Osteoblast (primary cell): ENCODE measurements around the gene IMPDH2. TPM values are rescaled to one million over a fixed set of nuclear protein-coding genes. Genes with fewer than 3 reads are reported as not detected.

ENCODE experiments used
- DNase-seq: peaks from one replicate; pipeline ENCODE4 v3.0.0; 2011; ENCODE audit warnings: low spot score, mixed read lengths; ENCODE audit not compliant: insufficient read length; ENCODE audit errors: missing footprints
- H2AFZ ChIP-seq: 2 replicates; pipeline ENCODE4 v1.6.0; 2011; ENCODE audit warnings: mild to moderate bottlenecking, low read length
- H3K27ac ChIP-seq: 2 replicates; pipeline ENCODE4 v1.5.1; 2011; ENCODE audit warnings: mild to moderate bottlenecking, low read depth, low read length, moderate library complexity
- H3K27me3 ChIP-seq: 2 replicates; pipeline ENCODE4 v1.6.0; 2012; ENCODE audit warnings: mild to moderate bottlenecking, control low read depth, inconsistent platforms, low read length, moderate library complexity; ENCODE audit not compliant: insufficient read depth
- H3K36me3 ChIP-seq: 2 replicates; pipeline ENCODE4 v1.5.1; 2011; ENCODE audit warnings: mild to moderate bottlenecking, low read length, control low read depth, moderate library complexity; ENCODE audit not compliant: insufficient read depth
- H3K4me1 ChIP-seq: 2 replicates; pipeline ENCODE4 v1.5.1; 2011; ENCODE audit warnings: mild to moderate bottlenecking, low read length, control low read depth, moderate library complexity; ENCODE audit not compliant: insufficient read depth
- H3K4me2 ChIP-seq: 2 replicates; pipeline ENCODE4 v1.6.0; 2011; ENCODE audit warnings: mild to moderate bottlenecking, low read length; ENCODE audit not compliant: insufficient read depth
- H3K4me3 ChIP-seq: fragments of 200-600 bp; sonication (generic); 3 replicates; pipeline ENCODE4 v1.5.1; 2012; ENCODE audit warnings: mild to moderate bottlenecking, low read length, inconsistent platforms; ENCODE audit not compliant: insufficient read depth
- H3K79me2 ChIP-seq: 2 replicates; pipeline ENCODE4 v1.6.0; 2012; ENCODE audit warnings: mild to moderate bottlenecking, low read length, control low read depth, inconsistent platforms; ENCODE audit not compliant: insufficient read depth
- H3K9me3 ChIP-seq: 2 replicates; pipeline ENCODE4 v1.5.1; 2011; ENCODE audit warnings: low read depth, low read length, control low read depth
- H4K20me1 ChIP-seq: 2 replicates; pipeline ENCODE4 v1.6.0; 2012; ENCODE audit warnings: mild to moderate bottlenecking, low read length, control low read depth; ENCODE audit not compliant: insufficient read depth
- CTCF ChIP-seq: IDR thresholded peaks from 2 replicates; pipeline ENCODE4 v1.5.1; 2011; ENCODE audit warnings: mild to moderate bottlenecking, low read depth, low read length, moderate library complexity; ENCODE audit errors: extremely low read depth
- total RNA-seq: library from RNA; depleted of rRNA; stranded (reverse); fragments of >200 nt; gene quantifications from 2 replicates; pipeline ENCODE4 v1.2.3, GENCODE V29; 2012

IMPDH2 gene
- total RNA-seq, 1 donor: 273 TPM

- Histone ChIP-seq H2AFZ (no peak overlapping the region), H3K27me3 (no peaks in the 10 kb centered on the region), H4K20me1 (peaks cover 25% of the 10 kb centered on the region), H3K4me2 (no peak overlapping the region), H3K79me2 (peaks cover 38% of the 10 kb centered on the region), H3K4me1 (no peaks in the 10 kb centered on the region), H3K36me3 (peaks cover 55% of the 10 kb centered on the region), H3K27ac (no peak overlapping the region), H3K9me3 (no peaks in the 10 kb centered on the region), H3K4me3 (no peak overlapping the region)
- no peak for DNase-seq
- no peak for TF ChIP-seq CTCF
These were observed 28.1 kb upstream of the IMPDH2 start for GRCh38 chr3:49057268-49057667.

GRCh38 chr3:49054344-49054862, 25.2 kb upstream of the IMPDH2 start:
- Histone ChIP-seq H3K79me2 (peaks cover 42% of the 10 kb centered on the region), H3K27me3 (no peaks in the 10 kb centered on the region), H3K4me2 (no peak overlapping the region), H3K9me3 (no peaks in the 10 kb centered on the region), H3K36me3 (peaks cover 52% of the 10 kb centered on the region), H4K20me1 (peaks cover 24% of the 10 kb centered on the region), H3K4me1 (no peaks in the 10 kb centered on the region), H3K4me3 (no peak overlapping the region), H2AFZ (no peak overlapping the region), H3K27ac (no peak overlapping the region)
- DNase-seq: no peak
- no peak for TF ChIP-seq CTCF

GRCh38 chr3:49053543-49053942, 24.3 kb upstream of the IMPDH2 start:
- no peak for DNase-seq
- peaks cover 24% of the 10 kb centered on the region for H4K20me1 ChIP-seq
- peaks cover 52% of the 10 kb centered on the region for H3K36me3 ChIP-seq
- H3K4me2 ChIP-seq: no peak overlapping the region
- no peak for TF ChIP-seq CTCF
- H3K9me3 ChIP-seq: no peaks in the 10 kb centered on the region
- H3K4me3 ChIP-seq: no peak overlapping the region
- no peaks in the 10 kb centered on the region for H3K27me3 ChIP-seq
- H3K27ac ChIP-seq: no peak overlapping the region
- H2AFZ ChIP-seq: no peak overlapping the region
- peaks cover 44% of the 10 kb centered on the region for H3K79me2 ChIP-seq
- no peaks in the 10 kb centered on the region for H3K4me1 ChIP-seq

GRCh38 chr3:49035281-49035680, 6.1 kb upstream of the IMPDH2 start:
- Histone ChIP-seq H3K4me1 (peaks cover 9% of the 10 kb centered on the region), H3K36me3 (peaks cover 71% of the 10 kb centered on the region), H3K4me3 (no peak overlapping the region), H3K9me3 (no peaks in the 10 kb centered on the region), H3K79me2 (peaks cover 8% of the 10 kb centered on the region), H2AFZ (no peak overlapping the region), H3K27ac (no peak overlapping the region), H3K27me3 (no peaks in the 10 kb centered on the region), H4K20me1 (peaks cover 5% of the 10 kb centered on the region), H3K4me2 (no peak overlapping the region)
- TF ChIP-seq CTCF: no peak
- DNase-seq: no peak
